Kidney (tissue), 14 donors: ENCODE data around the gene ULK3. TPM values are rescaled to one million over a fixed set of nuclear protein-coding genes. Genes with fewer than 3 reads are reported as not detected.

Source experiments
- DNase-seq, 5 donors: peaks; one replicate each; pipeline ENCODE4 v3.0.0-alpha.2; 2013 to 2020
- FAIRE-seq: peaks from 2 replicates; lab custom pipeline; 2012; peaks lifted over from hg19 to GRCh38; lab: Jason Lieb, UNC
- H3K27ac ChIP-seq, 2 donors: one replicate each; pipeline ENCODE4 v1.7.0; 2013; ENCODE audit warnings: low read depth in 2 of 2, low read length in 2 of 2, inconsistent platforms in 1 of 2
- H3K27me3 ChIP-seq: one replicate; pipeline ENCODE4 v1.7.1; 2013; ENCODE audit warnings: low read length, inconsistent platforms; ENCODE audit not compliant: control insufficient read depth, insufficient read depth
- H3K36me3 ChIP-seq, 3 donors: one replicate each; pipeline versions ENCODE4 v1.7.0 to v1.7.1; 2013; ENCODE audit warnings: low read length in 3 of 3, control low read depth in 1 of 3, inconsistent platforms in 1 of 3; ENCODE audit not compliant: insufficient read depth in 3 of 3, control insufficient read depth in 2 of 3
- H3K4me1 ChIP-seq, 3 donors: one replicate each; pipeline versions ENCODE4 v1.7.0 to v1.7.1; 2013; ENCODE audit warnings: low read length in 3 of 3, inconsistent platforms in 1 of 3, low read depth in 1 of 3; ENCODE audit not compliant: control insufficient read depth in 2 of 3, insufficient read depth in 2 of 3
- H3K4me3 ChIP-seq, 3 donors: one replicate each; pipeline versions ENCODE4 v1.7.0 to v1.8.1; 2013; ENCODE audit warnings: low read length in 3 of 3, control low read depth in 1 of 3, inconsistent platforms in 1 of 3
- H3K9ac ChIP-seq, 3 donors: one replicate each; pipeline versions ENCODE4 v1.7.0 to v1.7.1; 2013; ENCODE audit warnings: low read length in 3 of 3, control low read depth in 1 of 3, inconsistent platforms in 1 of 3
- H3K9me3 ChIP-seq, 3 donors: one replicate each; pipeline versions ENCODE4 v1.7.0 to v1.7.1; 2013; ENCODE audit warnings: low read length in 3 of 3, control low read depth in 1 of 3, inconsistent platforms in 1 of 3; ENCODE audit not compliant: control insufficient read depth in 2 of 3, insufficient read depth in 1 of 3
- CTCF ChIP-seq: IDR thresholded peaks from 3 replicates; pipeline ENCODE4 v1.5.1; 2012; ENCODE audit warnings: mild to moderate bottlenecking, moderate library complexity, borderline replicate concordance; ENCODE audit not compliant: insufficient read depth; ENCODE audit errors: extremely low read depth
- intact Hi-C: fragments of 100-400 bp; cut with DNase I; formaldehyde crosslinking; loops from one replicate; pipeline ENCODE4 v1.11.1; 2022
- polyA plus RNA-seq: library from polyadenylated mRNA; stranded (reverse); fragments of 350-450 nt; fragmentation: Illumina TruSeq; extraction: RNeasy Lipid Tissue Mini Kit (QIAGEN cat#74804); gene quantifications from one replicate; pipeline ENCODE4 v1.2.3, GENCODE V29; 2014; ENCODE audit warnings: low read depth, low replicate concordance; ENCODE audit not compliant: insufficient read depth
- total RNA-seq: library from RNA; stranded (reverse); fragmentation: NEBNext Ultra II Directional; extraction: Animal tissue kit (Norgen Biotek cat#: 25700); gene quantifications from one replicate; pipeline ENCODE4 v1.2.1, GENCODE V29; 2021
- donor health status: control.
- donor health status: control.
- donor health status: control.
- donor health status: control.
- donor health status: control.
- donor health status: DM: yes; HTN: yes; CAD: no.
- donor health status: Normal renal cell carcinoma (clear cell type).

The ULK3 gene
- total and polyA plus RNA-seq, 2 donors from 2014 or later: 34.5 to 36.1 TPM

GRCh38 chr15:74890665-74890960, 47.7 kb upstream of the ULK3 start:
- no peak for DNase-seq
- Histone ChIP-seq H3K36me3 (peaks cover 0 to 6% (median 3%) of the 10 kb centered on the region in 3 donors), H3K9ac (peak overlapping the region in 2 of 3 donors; percentile 71 to 93), H3K4me3 (peak overlapping the region in 2 of 3 donors; percentile 91 to 98), H3K4me1 (peaks cover 4 to 12% (median 5%) of the 10 kb centered on the region in 3 donors), H3K27me3 (no peaks in the 10 kb centered on the region), H3K27ac (no peak overlapping the region), H3K9me3 (no peaks in the 10 kb centered on the region)
- FAIRE-seq: no peak
- intact Hi-C loops: no loop called here
- no peak for TF ChIP-seq CTCF

GRCh38 chr15:74889883-74890664, 47.1 kb upstream of the ULK3 start, which contains the start of gene MPI:
TSS of gene MPI (plus strand) at chr15:74890042. CDS start at chr15:74890074, 32 bp downstream.
- peak; percentile 30 for TF ChIP-seq CTCF
- peak within 1 kb of the TSS; percentile 88 to 98 (median 91) for H3K4me3 ChIP-seq
- FAIRE-seq (no peak), DNase-seq (peak; percentile 90 to 94 (median 94))
- H3K27ac ChIP-seq: peak within 1 kb of the TSS; percentile 62 to 85
- intact Hi-C loops: no loop called here
- H3K9ac ChIP-seq: peak within 1 kb of the TSS; percentile 71 to 93 (median 84)
- H3K27me3 ChIP-seq: no peaks in the 10 kb centered on the region
- H3K4me1 ChIP-seq: peaks cover 4 to 12% (median 5%) of the 10 kb centered on the region in 3 donors
- H3K36me3 ChIP-seq: peaks cover 0 to 6% (median 3%) of the 10 kb centered on the region in 3 donors
- H3K9me3 ChIP-seq: no peaks in the 10 kb centered on the region

GRCh38 chr15:74889390-74889882, 46.5 kb upstream of the ULK3 start:
- Histone ChIP-seq H3K9me3 (no peaks in the 10 kb centered on the region), H3K4me1 (peaks cover 4 to 12% (median 5%) of the 10 kb centered on the region in 3 donors), H3K27me3 (no peaks in the 10 kb centered on the region), H3K36me3 (peaks cover 0 to 6% (median 3%) of the 10 kb centered on the region in 3 donors), H3K4me3 (peak overlapping the region; percentile 88 to 98 (median 91)), H3K27ac (no peak overlapping the region), H3K9ac (peak overlapping the region; percentile 34 to 93 (median 71))
- no peak for TF ChIP-seq CTCF
- FAIRE-seq (no peak), DNase-seq (peak in 3 of 5 donors; percentile 57 to 71 (median 64))
- intact Hi-C loops: no loop called here
